ENCODE data around the gene CUEDC2.

DNA sequence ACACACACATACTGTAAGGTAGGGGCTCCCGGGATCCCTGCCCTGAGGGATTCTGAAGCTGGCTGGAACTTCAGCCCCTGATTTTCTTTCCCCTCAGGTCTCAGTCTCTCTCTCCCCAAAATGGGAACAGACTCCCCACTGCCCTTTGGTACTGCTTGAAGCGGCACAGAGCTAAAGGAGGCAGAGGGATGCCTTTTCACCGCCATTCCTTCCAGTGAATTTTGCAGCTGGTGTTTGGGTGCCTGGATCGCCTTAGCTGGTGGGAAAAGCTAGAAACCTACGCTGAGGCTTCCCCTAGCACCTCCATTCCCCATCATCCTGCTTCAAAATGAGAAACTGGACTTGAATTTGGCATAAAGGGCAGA is 2.7 kb upstream of the CUEDC2 start:
- TF ChIP-seq POLR2A (IDR thresholded peaks at IDR 0.05): no peak
- TF ChIP-seq, protein P1, sequence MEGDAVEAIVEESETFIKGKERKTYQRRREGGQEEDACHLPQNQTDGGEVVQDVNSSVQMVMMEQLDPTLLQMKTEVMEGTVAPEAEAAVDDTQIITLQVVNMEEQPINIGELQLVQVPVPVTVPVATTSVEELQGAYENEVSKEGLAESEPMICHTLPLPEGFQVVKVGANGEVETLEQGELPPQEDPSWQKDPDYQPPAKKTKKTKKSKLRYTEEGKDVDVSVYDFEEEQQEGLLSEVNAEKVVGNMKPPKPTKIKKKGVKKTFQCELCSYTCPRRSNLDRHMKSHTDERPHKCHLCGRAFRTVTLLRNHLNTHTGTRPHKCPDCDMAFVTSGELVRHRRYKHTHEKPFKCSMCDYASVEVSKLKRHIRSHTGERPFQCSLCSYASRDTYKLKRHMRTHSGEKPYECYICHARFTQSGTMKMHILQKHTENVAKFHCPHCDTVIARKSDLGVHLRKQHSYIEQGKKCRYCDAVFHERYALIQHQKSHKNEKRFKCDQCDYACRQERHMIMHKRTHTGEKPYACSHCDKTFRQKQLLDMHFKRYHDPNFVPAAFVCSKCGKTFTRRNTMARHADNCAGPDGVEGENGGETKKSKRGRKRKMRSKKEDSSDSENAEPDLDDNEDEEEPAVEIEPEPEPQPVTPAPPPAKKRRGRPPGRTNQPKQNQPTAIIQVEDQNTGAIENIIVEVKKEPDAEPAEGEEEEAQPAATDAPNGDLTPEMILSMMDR (IDR thresholded peaks at IDR 0.05 in 8 of 11, conservative IDR thresholded peaks at IDR 0.05 in 3 of 11): no peak

Measured in spleen (tissue), 7 donors.